Neural progenitor cell (in vitro differentiated cells): ENCODE measurements around the gene SLC35F3. TPM values are rescaled to one million over a fixed set of nuclear protein-coding genes. Genes with fewer than 3 reads are reported as not detected.

Experiments used
- DNase-seq: peaks from one replicate; pipeline ENCODE4 v3.0.0-alpha.2; 2016; ENCODE audit warnings: low spot score
- H2AFZ ChIP-seq: fragments of 200-600 bp; sonication (generic); replicated peaks from 2 replicates; pipeline ENCODE4 v1.6.1; 2016; ENCODE audit warnings: antibody characterized with exemption
- H3F3A ChIP-seq: fragments of 200-600 bp; sonication (generic); 2 replicates; pipeline ENCODE4 v1.6.1; 2016; ENCODE audit warnings: antibody characterized with exemption, low read depth
- H3K27ac ChIP-seq: fragments of 200-600 bp; sonication (generic); 2 replicates; pipeline ENCODE4 v1.5.1; 2016; ENCODE audit warnings: mild to moderate bottlenecking
- H3K27me3 ChIP-seq: fragments of 200-600 bp; sonication (generic); 2 replicates; pipeline ENCODE4 v1.6.1; 2016; ENCODE audit warnings: mild to moderate bottlenecking, moderate library complexity
- H3K36me3 ChIP-seq: fragments of 200-600 bp; sonication (generic); 2 replicates; pipeline ENCODE4 v1.5.1; 2016
- H3K4me1 ChIP-seq: fragments of 200-600 bp; sonication (generic); 2 replicates; pipeline ENCODE4 v1.6.1; 2016; ENCODE audit warnings: mixed run types
- H3K4me2 ChIP-seq: fragments of 200-600 bp; sonication (generic); 2 replicates; pipeline ENCODE4 v1.6.1; 2016
- H3K4me3 ChIP-seq: fragments of 200-600 bp; sonication (generic); 2 replicates; pipeline ENCODE4 v1.5.1; 2016
- H3K79me2 ChIP-seq: fragments of 200-600 bp; sonication (generic); 2 replicates; pipeline ENCODE4 v1.6.1; 2016; ENCODE audit warnings: low read depth
- H3K9ac ChIP-seq: fragments of 200-600 bp; sonication (generic); 2 replicates; pipeline ENCODE4 v1.6.1; 2016
- H3K9me3 ChIP-seq: fragments of 200-600 bp; sonication (generic); 2 replicates; pipeline ENCODE4 v1.5.1; 2016; ENCODE audit warnings: low read depth
- H4K20me1 ChIP-seq: fragments of 200-600 bp; sonication (generic); 2 replicates; pipeline ENCODE4 v1.6.1; 2016; ENCODE audit warnings: low read depth
- H3K27ac Mint-ChIP-seq: 3 replicates; pipeline ENCODE4 v1.8.0; 2021; ENCODE audit warnings: mixed read lengths
- H3K27me3 Mint-ChIP-seq: 2 replicates; pipeline ENCODE4 v1.8.0; 2022; ENCODE audit warnings: low read depth, mild to moderate bottlenecking, inconsistent platforms, moderate library complexity, mixed read lengths; ENCODE audit not compliant: insufficient read depth
- H3K36me3 Mint-ChIP-seq: 3 replicates; pipeline ENCODE4 v1.8.0; 2021; ENCODE audit warnings: mixed read lengths
- H3K4me1 Mint-ChIP-seq: 3 replicates; pipeline ENCODE4 v1.8.0; 2021; ENCODE audit warnings: mixed read lengths
- H3K4me3 Mint-ChIP-seq: 3 replicates; pipeline ENCODE4 v1.8.0; 2021; ENCODE audit warnings: mild to moderate bottlenecking, moderate library complexity, mixed read lengths
- H3K9me3 Mint-ChIP-seq: 3 replicates; pipeline ENCODE4 v1.8.0; 2020; ENCODE audit warnings: mixed read lengths
- EZH2 ChIP-seq: fragments of 200-600 bp; sonication (generic); IDR thresholded peaks from 2 replicates; pipeline ENCODE4 v1.6.1; 2017; ENCODE audit warnings: antibody characterized with exemption, mild to moderate bottlenecking, moderate library complexity
- EZH2phosphoT487 ChIP-seq: fragments of 200-600 bp; sonication (generic); IDR thresholded peaks from 2 replicates; pipeline ENCODE4 v1.6.1; 2017; ENCODE audit warnings: antibody characterized with exemption
- total RNA-seq: library from RNA; depleted of rRNA; stranded (reverse); fragments of >200 nt; gene quantifications from 2 replicates; pipeline ENCODE4 v1.2.3, GENCODE V29; 2015; ENCODE audit warnings: low replicate concordance
- TF ChIP-seq, protein P1 (sequence below): fragments of 200-600 bp; sonication (generic); IDR thresholded peaks from 2 replicates; pipeline ENCODE4 v1.5.1; 2017; ENCODE audit warnings: antibody characterized with exemption, mild to moderate bottlenecking

Gene SLC35F3
- total RNA-seq, 1 donor from 2014 or later, result 0.79 TPM

DNA sequence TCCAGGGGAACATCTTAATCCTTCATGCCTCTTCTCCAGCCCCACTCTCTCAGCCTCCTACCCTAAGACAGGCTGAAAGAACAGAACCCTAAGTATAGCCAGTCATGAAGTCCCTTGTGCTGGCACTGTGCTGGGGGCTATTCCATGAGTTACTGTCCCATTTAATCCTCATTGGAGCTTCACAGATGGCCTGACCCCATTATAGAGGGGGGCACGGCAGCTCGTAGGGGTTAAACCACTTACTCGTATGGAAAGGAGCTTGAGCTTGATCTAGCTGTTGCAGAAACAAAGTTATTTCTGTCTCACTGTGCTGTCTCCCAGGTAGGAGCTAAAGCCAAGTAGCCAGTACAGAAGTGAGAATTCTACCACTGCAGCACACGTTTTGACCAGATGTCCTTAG, 265.6 kb downstream of the SLC35F3 start:
- Mint-ChIP-seq H3K9me3 (no peaks in the 10 kb centered on the region), H3K27ac (no peak overlapping the region), H3K36me3 (no peaks in the 10 kb centered on the region), H3K4me1 (peaks cover 10% of the 10 kb centered on the region), H3K27me3 (peaks cover 5% of the 10 kb centered on the region), H3K4me3 (no peak overlapping the region)
- H3K9ac ChIP-seq, result no peak overlapping the region
- no peak overlapping the region for H3K27ac ChIP-seq
- no peaks in the 10 kb centered on the region for H3K9me3 ChIP-seq
- no peaks in the 10 kb centered on the region for H3K36me3 ChIP-seq
- no peak for DNase-seq
- TF ChIP-seq EZH2phosphoT487, result no peak
- TF ChIP-seq EZH2, result no peak
- TF ChIP-seq, protein P1, sequence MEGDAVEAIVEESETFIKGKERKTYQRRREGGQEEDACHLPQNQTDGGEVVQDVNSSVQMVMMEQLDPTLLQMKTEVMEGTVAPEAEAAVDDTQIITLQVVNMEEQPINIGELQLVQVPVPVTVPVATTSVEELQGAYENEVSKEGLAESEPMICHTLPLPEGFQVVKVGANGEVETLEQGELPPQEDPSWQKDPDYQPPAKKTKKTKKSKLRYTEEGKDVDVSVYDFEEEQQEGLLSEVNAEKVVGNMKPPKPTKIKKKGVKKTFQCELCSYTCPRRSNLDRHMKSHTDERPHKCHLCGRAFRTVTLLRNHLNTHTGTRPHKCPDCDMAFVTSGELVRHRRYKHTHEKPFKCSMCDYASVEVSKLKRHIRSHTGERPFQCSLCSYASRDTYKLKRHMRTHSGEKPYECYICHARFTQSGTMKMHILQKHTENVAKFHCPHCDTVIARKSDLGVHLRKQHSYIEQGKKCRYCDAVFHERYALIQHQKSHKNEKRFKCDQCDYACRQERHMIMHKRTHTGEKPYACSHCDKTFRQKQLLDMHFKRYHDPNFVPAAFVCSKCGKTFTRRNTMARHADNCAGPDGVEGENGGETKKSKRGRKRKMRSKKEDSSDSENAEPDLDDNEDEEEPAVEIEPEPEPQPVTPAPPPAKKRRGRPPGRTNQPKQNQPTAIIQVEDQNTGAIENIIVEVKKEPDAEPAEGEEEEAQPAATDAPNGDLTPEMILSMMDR, result no peak
- H3K4me1 ChIP-seq, result no peaks in the 10 kb centered on the region
- H3K79me2 ChIP-seq, result no peaks in the 10 kb centered on the region
- no peak overlapping the region for H3K4me3 ChIP-seq
- no peaks in the 10 kb centered on the region for H3F3A ChIP-seq
- no peaks in the 10 kb centered on the region for H4K20me1 ChIP-seq
- no peak overlapping the region for H3K4me2 ChIP-seq
- H2AFZ ChIP-seq, result no peak overlapping the region
- H3K27me3 ChIP-seq, result no peaks in the 10 kb centered on the region

DNA sequence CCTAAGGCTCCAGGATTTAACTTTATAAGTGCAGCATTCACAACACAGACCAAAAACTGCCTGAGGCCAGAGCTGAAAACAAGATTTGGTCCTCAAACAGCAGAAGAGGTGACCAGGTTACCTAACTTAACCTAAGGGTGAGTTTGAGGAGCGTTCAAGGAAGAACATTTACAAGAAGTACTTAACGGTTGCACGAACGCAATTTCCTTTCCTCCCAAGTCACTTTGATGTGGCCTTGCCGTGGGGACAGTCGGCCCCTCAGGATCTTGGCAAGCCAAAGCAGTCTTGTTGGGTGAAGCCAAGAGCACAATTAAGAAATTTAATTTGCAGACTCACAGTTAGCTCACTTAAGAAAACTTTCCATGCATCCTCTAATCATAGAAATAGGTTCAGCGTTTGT, 266.1 kb downstream of the SLC35F3 start:
- H3K4me2 ChIP-seq, result no peak overlapping the region
- no peak overlapping the region for H3K9ac ChIP-seq
- no peak overlapping the region for H3K27ac ChIP-seq
- no peaks in the 10 kb centered on the region for H3F3A ChIP-seq
- H2AFZ ChIP-seq, result no peak overlapping the region
- no peaks in the 10 kb centered on the region for H3K36me3 Mint-ChIP-seq
- no peaks in the 10 kb centered on the region for H3K36me3 ChIP-seq
- no peak overlapping the region for H3K27ac Mint-ChIP-seq
- H3K4me1 Mint-ChIP-seq, result peaks cover 10% of the 10 kb centered on the region
- no peaks in the 10 kb centered on the region for H4K20me1 ChIP-seq
- no peaks in the 10 kb centered on the region for H3K79me2 ChIP-seq
- no peaks in the 10 kb centered on the region for H3K4me1 ChIP-seq
- TF ChIP-seq EZH2phosphoT487 (no peak), EZH2 (no peak)
- TF ChIP-seq, protein P1, result no peak
- H3K9me3 ChIP-seq, result no peaks in the 10 kb centered on the region
- H3K27me3 ChIP-seq, result no peaks in the 10 kb centered on the region
- H3K4me3 ChIP-seq, result no peak overlapping the region
- H3K27me3 Mint-ChIP-seq, result peaks cover 5% of the 10 kb centered on the region
- no peaks in the 10 kb centered on the region for H3K9me3 Mint-ChIP-seq
- no peak for DNase-seq
- no peak overlapping the region for H3K4me3 Mint-ChIP-seq

DNA sequence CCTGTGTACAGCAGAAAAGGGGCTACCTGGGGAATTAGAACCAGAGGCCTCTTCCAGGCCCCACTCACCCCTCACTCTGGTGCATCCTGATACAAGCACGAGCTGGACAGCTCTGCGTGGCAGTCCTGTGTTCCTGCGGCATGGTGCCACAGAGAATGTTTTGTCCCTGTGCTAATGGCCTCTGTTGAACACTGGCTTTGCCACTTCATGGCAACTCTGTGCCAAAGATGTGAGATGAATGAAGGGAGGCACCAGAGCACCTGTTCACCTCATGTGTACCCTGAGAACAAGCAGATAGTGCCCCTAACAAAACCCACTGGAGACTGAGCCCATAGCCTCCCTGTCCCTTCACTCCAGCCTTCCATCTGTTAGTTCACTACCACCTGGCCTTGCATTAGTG, 269.5 kb downstream of the SLC35F3 start:
- H3K4me3 ChIP-seq, result no peak overlapping the region
- H4K20me1 ChIP-seq, result no peaks in the 10 kb centered on the region
- no peak overlapping the region for H2AFZ ChIP-seq
- H3K27me3 ChIP-seq, result no peaks in the 10 kb centered on the region
- H3K27ac Mint-ChIP-seq, result no peak overlapping the region
- H3K4me2 ChIP-seq, result no peak overlapping the region
- no peaks in the 10 kb centered on the region for H3K36me3 ChIP-seq
- H3K4me1 Mint-ChIP-seq, result peaks cover 10% of the 10 kb centered on the region
- no peaks in the 10 kb centered on the region for H3K4me1 ChIP-seq
- DNase-seq, result no peak
- no peaks in the 10 kb centered on the region for H3K79me2 ChIP-seq
- H3K27ac ChIP-seq, result no peak overlapping the region
- no peaks in the 10 kb centered on the region for H3K9me3 ChIP-seq
- peaks cover 7% of the 10 kb centered on the region for H3K9me3 Mint-ChIP-seq
- no peak overlapping the region for H3K4me3 Mint-ChIP-seq
- no peaks in the 10 kb centered on the region for H3K36me3 Mint-ChIP-seq
- no peaks in the 10 kb centered on the region for H3F3A ChIP-seq
- peaks cover 5% of the 10 kb centered on the region for H3K27me3 Mint-ChIP-seq
- TF ChIP-seq EZH2phosphoT487, result no peak
- TF ChIP-seq, protein P1, result no peak
- TF ChIP-seq EZH2, result no peak
- no peak overlapping the region for H3K9ac ChIP-seq

DNA sequence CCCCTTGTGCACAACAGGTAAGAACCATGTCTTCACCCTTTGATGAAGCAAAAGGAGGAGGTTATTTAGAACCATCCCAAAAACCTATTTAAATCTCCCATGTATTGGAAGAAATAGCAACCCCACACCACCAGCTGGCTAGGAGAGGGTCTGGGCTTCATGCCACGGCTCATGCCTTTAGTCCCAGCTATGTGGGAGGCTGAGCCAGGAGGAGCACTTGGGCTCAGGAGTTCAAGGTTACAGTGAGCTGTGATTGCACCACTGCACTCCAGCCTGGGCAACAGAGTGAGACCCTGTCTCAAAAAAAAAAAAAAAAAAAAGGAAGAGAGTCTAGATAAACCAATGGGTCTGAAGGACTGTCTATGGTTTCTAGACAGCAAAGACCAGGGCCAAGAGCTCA, 270.9 kb downstream of the SLC35F3 start:
- no peaks in the 10 kb centered on the region for H3K79me2 ChIP-seq
- Mint-ChIP-seq H3K36me3 (no peaks in the 10 kb centered on the region), H3K27me3 (peaks cover 5% of the 10 kb centered on the region), H3K9me3 (peaks cover 7% of the 10 kb centered on the region), H3K27ac (no peak overlapping the region), H3K4me1 (peaks cover 6% of the 10 kb centered on the region), H3K4me3 (no peak overlapping the region)
- no peak for DNase-seq
- H3K4me3 ChIP-seq, result no peak overlapping the region
- no peaks in the 10 kb centered on the region for H3K36me3 ChIP-seq
- H3K27me3 ChIP-seq, result no peaks in the 10 kb centered on the region
- no peak overlapping the region for H3K27ac ChIP-seq
- TF ChIP-seq EZH2phosphoT487 (no peak), EZH2 (no peak)
- TF ChIP-seq, protein P1, result no peak
- no peaks in the 10 kb centered on the region for H3K9me3 ChIP-seq
- H3F3A ChIP-seq, result no peaks in the 10 kb centered on the region
- H3K4me1 ChIP-seq, result no peaks in the 10 kb centered on the region
- H3K9ac ChIP-seq, result no peak overlapping the region
- H3K4me2 ChIP-seq, result no peak overlapping the region
- H2AFZ ChIP-seq, result no peak overlapping the region
- no peaks in the 10 kb centered on the region for H4K20me1 ChIP-seq
